Stomach (tissue), 9 donors: ENCODE results near the gene TBL1XR1. TPM values are rescaled to one million over a fixed set of nuclear protein-coding genes. Genes with fewer than 3 reads are reported as not detected.

Source experiments
- DNase-seq, 2 donors: peaks; one replicate each; pipeline versions ENCODE4 v3.0.0 to v3.0.0-alpha.2; 2013 to 2019
- H3K27ac ChIP-seq, 5 donors: fragments of 200-600 bp in 4 of 5; sonication (generic) in 4 of 5; one replicate each; pipeline ENCODE4 v1.5.1; 2013 to 2019; ENCODE audit warnings: mild to moderate bottlenecking in 1 of 5, moderate library complexity in 1 of 5
- H3K27me3 ChIP-seq, 3 donors: fragments of 200-600 bp; sonication (generic); one replicate each; pipeline ENCODE4 v1.5.1; 2017 to 2019; ENCODE audit warnings: mixed run types in 1 of 3
- H3K36me3 ChIP-seq, 4 donors: fragments of 200-600 bp; sonication (generic); 1 replicate in 3 of 4; 2 replicates in 1 of 4; pipeline ENCODE4 v1.5.1; 2016 to 2019
- H3K4me1 ChIP-seq, 4 donors: fragments of 200-600 bp; sonication (generic); one replicate each; pipeline ENCODE4 v1.5.1; 2016 to 2019
- H3K4me3 ChIP-seq, 4 donors: fragments of 200-600 bp; sonication (generic) in 3 of 4; one replicate each; pipeline ENCODE4 v1.5.1; 2016 to 2019; ENCODE audit warnings: mild to moderate bottlenecking in 1 of 4
- H3K9me3 ChIP-seq, 4 donors: fragments of 200-600 bp; sonication (generic); one replicate each; pipeline ENCODE4 v1.5.1; 2016 to 2019
- CTCF ChIP-seq, 7 experiments: fragments of 450-650 bp in 4 of 7; fragments of 200-600 bp in 3 of 7; sonication (generic) in 3 of 7; IDR thresholded peaks; one replicate each; pipeline ENCODE4 v1.5.1; 2016 to 2019; ENCODE audit warnings: antibody characterized with exemption in 7 of 7, control low read depth in 2 of 7, mild to moderate bottlenecking in 1 of 7
- EP300 ChIP-seq: sonication (generic); formaldehyde crosslinking; IDR thresholded peaks from one replicate; pipeline ENCODE4 v1.6.1; 2017; ENCODE audit warnings: antibody characterized with exemption
- POLR2A ChIP-seq, 4 donors: fragments of 450-650 bp; IDR thresholded peaks; one replicate each; pipeline ENCODE4 v1.6.1; 2016; ENCODE audit warnings: antibody characterized with exemption in 4 of 4, control low read depth in 2 of 4, mild to moderate bottlenecking in 1 of 4, moderate library complexity in 1 of 4
- POLR2AphosphoS5 ChIP-seq, 3 donors: sonication (generic); formaldehyde crosslinking; IDR thresholded peaks; one replicate each; pipeline ENCODE4 v1.6.1; 2016; ENCODE audit warnings: antibody characterized with exemption in 3 of 3
- WGBS, 5 donors: extraction: QIAGEN DNeasy Blood & Tissue Kit in 3 of 5; methylation state at CpG; one replicate each; pipeline versions ENCODE4 v1.1.5 to v1.1.7; 2013 to 2018; 5-methylcytosine and 5-hydroxymethylcytosine counted together
- intact Hi-C: fragments of 100-400 bp; cut with DNase I; formaldehyde crosslinking; loops from one replicate; pipeline ENCODE4 v1.15.1; 2023; ENCODE audit warnings: low total_unique reads
- polyA plus RNA-seq, 3 donors: library from polyadenylated mRNA; stranded (reverse); fragments of 200-250 nt; gene quantifications; one replicate each; pipeline ENCODE4 v1.2.3, GENCODE V29; 2013
- total RNA-seq, 5 donors: library from RNA; depleted of rRNA; stranded (reverse); fragments of >200 nt; gene quantifications; one replicate each; pipeline versions ENCODE4 v1.1.0 to v1.2.3, GENCODE V29; 2014 to 2016
- donor health status: healthy with polysubstance abuse.
- donor health status: Bipolar disorder and iron deficiency.
- donor health status: healthy.

The TBL1XR1 gene
- total and polyA plus RNA-seq, 8 donors: 11.6 to 217 (median 41.1) TPM

- no peak for DNase-seq
- intact Hi-C loops: no loop called here
- no peak for TF ChIP-seq CTCF (IDR thresholded peaks at IDR 0.05)
- no peak for TF ChIP-seq EP300
- no peak for TF ChIP-seq POLR2A (IDR thresholded peaks at IDR 0.05)
- TF ChIP-seq POLR2AphosphoS5 (IDR thresholded peaks at IDR 0.05): no peak
- H3K36me3 ChIP-seq: no peaks in the 10 kb centered on the region
- H3K4me3 ChIP-seq: no peak overlapping the region
- WGBS, 5 donors: 59 to 78% (median 70%) methylated on average over 2 of the region's 2 CpGs
- H3K27ac ChIP-seq: no peak overlapping the region
- no peaks in the 10 kb centered on the region for H3K27me3 ChIP-seq
- peaks cover 13 to 75% (median 43%) of the 10 kb centered on the region in 4 donors for H3K4me1 ChIP-seq
- no peaks in the 10 kb centered on the region for H3K9me3 ChIP-seq
Measured at GRCh38 chr3:177110386-177110785, 86.9 kb downstream of the TBL1XR1 start.

GRCh38 chr3:177109688-177110330 lies 87.5 kb downstream of the TBL1XR1 start:
- no peak for DNase-seq
- Histone ChIP-seq H3K9me3 (no peaks in the 10 kb centered on the region), H3K27me3 (no peaks in the 10 kb centered on the region), H3K4me3 (no peak overlapping the region), H3K36me3 (no peaks in the 10 kb centered on the region), H3K27ac (no peak overlapping the region), H3K4me1 (peaks cover 13 to 80% (median 46%) of the 10 kb centered on the region in 4 donors)
- TF ChIP-seq POLR2A (IDR thresholded peaks at IDR 0.05) (no peak), EP300 (no peak), POLR2AphosphoS5 (IDR thresholded peaks at IDR 0.05) (no peak), CTCF (IDR thresholded peaks at IDR 0.05) (no peak)
- intact Hi-C loops: no loop called here
- 67 to 83% (median 74%) methylated on average over 5 of the region's 5 CpGs for WGBS, 5 donors

DNA sequence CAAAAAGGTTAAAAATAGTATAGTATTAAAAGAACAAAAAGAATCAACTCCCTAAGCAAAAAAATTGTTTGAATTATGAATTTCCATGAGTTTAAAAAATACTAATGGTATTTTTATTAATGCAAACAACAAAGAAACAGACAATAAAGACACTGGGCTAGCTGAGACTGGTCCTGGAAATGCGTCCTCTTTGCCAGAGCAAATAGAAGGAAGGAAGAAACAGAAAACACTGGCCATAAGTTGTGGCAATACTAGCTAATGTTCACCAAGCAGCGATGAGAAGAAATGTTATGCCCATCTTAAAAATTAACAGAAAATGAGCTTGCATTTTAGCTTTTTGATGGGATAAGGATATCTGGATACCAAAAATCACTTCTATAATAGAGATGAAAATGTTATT lies 88.6 kb downstream of the TBL1XR1 start:
- intact Hi-C loops: no loop called here
- no peaks in the 10 kb centered on the region for H3K9me3 ChIP-seq
- TF ChIP-seq POLR2AphosphoS5 (IDR thresholded peaks at IDR 0.05) (no peak), EP300 (no peak), POLR2A (IDR thresholded peaks at IDR 0.05) (no peak), CTCF (IDR thresholded peaks at IDR 0.05) (no peak)
- no peaks in the 10 kb centered on the region for H3K36me3 ChIP-seq
- H3K4me3 ChIP-seq: no peak overlapping the region
- peaks cover 13 to 91% (median 53%) of the 10 kb centered on the region in 4 donors for H3K4me1 ChIP-seq
- no peaks in the 10 kb centered on the region for H3K27me3 ChIP-seq
- no peak overlapping the region for H3K27ac ChIP-seq
- no peak for DNase-seq
- 44 to 71% (median 58%) methylated on average over 2 of the region's 2 CpGs for WGBS, 5 donors

- no peak for DNase-seq
- 86 to 91% (median 90%) methylated on average over 6 of the region's 6 CpGs for WGBS, 5 donors
- no peak for TF ChIP-seq EP300
- TF ChIP-seq CTCF (IDR thresholded peaks at IDR 0.05): no peak
- TF ChIP-seq POLR2AphosphoS5 (IDR thresholded peaks at IDR 0.05): no peak
- no peak for TF ChIP-seq POLR2A (IDR thresholded peaks at IDR 0.05)
- Histone ChIP-seq H3K36me3 (no peaks in the 10 kb centered on the region), H3K27me3 (no peaks in the 10 kb centered on the region), H3K4me3 (no peak overlapping the region), H3K4me1 (peaks cover 21 to 98% (median 57%) of the 10 kb centered on the region in 4 donors), H3K27ac (no peak overlapping the region), H3K9me3 (no peaks in the 10 kb centered on the region)
- intact Hi-C loops: no loop called here
Measured at GRCh38 chr3:177107461-177108239, 89.6 kb downstream of the TBL1XR1 start.
